GM18508 (cell line): ENCODE data around the gene SLC17A9.

Source experiments
- ATAC-seq: cut with Tn5 transposase; IDR thresholded peaks from one replicate; pipeline ENCODE4 v1.9.1; 2021; ENCODE audit warnings: moderate number of reproducible peaks; ENCODE audit not compliant: insufficient read depth, unreplicated experiment

Gene SLC17A9, protein sequence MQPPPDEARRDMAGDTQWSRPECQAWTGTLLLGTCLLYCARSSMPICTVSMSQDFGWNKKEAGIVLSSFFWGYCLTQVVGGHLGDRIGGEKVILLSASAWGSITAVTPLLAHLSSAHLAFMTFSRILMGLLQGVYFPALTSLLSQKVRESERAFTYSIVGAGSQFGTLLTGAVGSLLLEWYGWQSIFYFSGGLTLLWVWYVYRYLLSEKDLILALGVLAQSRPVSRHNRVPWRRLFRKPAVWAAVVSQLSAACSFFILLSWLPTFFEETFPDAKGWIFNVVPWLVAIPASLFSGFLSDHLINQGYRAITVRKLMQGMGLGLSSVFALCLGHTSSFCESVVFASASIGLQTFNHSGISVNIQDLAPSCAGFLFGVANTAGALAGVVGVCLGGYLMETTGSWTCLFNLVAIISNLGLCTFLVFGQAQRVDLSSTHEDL

GRCh38 chr20:62952373-62952967 is at the start of gene SLC17A9:
SLC17A9 (plus strand) TSS chr20:62952709; CDS start chr20:62952831, 122 bp downstream.
- ATAC-seq = no peak

- ATAC-seq = no peak
Observed at GRCh38 chr20:62902926-62903615, 49.4 kb upstream of the SLC17A9 start.

DNA sequence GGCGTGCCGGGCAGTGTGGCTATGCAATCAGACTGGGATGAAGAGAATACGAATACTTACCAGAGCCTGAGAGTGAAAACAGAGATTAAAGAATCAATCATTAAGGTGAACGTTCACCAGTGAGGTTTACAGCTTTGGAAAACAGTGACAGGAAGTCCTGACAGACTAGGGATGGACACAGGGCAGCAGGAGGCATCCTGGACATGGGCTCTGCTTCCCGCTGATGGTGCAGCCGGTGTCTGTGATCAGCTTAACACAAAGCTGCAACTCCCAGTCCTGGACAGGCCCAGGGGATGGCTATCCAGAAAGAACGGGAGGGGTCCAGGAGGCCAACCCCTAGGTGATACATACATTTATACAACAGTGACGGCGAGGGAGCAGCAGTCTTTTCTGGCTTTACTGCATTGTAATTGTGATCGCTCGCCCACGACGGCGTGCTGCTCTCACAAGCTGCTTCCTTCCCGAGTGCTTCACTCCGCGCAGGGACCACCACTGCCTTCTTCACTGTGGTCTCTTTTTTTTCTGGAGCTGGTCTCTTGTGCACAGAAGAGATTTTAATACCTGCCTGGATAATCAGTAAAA is 46.9 kb upstream of the SLC17A9 start:
- ATAC-seq = no peak

DNA sequence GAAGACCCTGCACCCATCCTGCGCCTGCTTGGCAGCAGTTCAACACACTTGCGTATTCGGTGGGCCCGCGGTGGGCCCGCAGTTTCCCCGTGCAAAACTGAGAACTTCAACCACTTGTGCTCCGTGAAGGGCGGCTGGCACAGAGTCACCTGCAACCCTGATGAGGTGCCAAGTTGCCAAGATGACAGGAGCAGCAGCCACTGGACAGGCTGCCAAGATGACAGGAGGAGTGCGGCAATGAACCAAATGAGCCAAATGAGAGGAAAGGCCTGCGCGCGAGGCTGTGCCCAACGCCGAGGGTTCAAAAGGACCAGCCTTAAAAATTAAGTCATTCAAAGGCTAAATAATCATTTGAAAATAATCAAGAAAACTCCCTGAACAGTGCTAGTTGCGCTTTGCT is 46.3 kb upstream of the SLC17A9 start:
- ATAC-seq = no peak

GRCh38 chr20:62906647-62907375 is 45.7 kb upstream of the SLC17A9 start:
- no peak for ATAC-seq

DNA sequence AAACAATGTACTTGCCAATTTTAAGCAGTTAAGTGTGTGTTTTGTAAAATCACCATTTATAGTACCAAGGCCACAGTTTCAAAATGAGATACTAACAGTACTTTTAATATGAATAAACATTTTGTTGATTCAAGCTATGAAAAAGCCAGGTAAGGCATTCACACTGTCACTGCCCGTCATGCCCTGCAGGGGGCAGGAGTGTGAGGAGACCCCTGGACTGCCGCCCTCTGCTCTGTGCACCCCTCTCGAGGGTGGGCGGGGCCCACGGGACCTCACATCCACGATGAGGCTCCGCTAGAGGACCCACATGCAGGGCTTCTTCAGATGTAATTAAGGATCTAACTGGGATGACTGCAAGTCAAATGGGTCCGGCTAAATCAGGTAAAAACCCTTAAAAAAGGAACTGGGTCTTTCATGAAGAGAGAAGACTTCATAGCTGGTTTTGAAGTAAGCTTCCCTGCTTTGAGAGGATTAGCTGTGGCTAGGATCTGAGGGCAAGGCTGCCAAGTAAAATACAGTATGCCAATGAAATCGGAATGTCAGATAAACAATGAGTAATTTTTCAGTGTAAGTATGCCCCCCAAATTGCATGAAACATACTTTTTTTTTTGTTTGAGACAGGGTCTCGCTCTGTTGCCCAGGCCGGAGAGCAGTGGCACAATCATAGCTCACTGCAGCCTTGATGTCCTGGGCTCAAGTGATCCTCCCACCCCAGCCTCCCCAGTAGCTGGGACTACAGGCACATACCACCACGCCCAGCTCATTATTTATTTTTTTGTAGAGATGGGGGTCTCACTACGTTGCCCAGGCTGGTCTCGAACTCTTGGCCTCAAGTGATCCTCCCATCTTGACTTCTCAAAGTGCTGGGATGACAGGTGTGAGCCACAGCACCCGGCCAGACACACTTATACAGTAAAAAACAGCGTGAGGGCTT is 44.9 kb upstream of the SLC17A9 start:
- no peak for ATAC-seq

- ATAC-seq = no peak
Observed at GRCh38 chr20:62908971-62909791, 43.3 kb upstream of the SLC17A9 start.

GRCh38 chr20:62910217-62910766 is 42.2 kb upstream of the SLC17A9 start:
- ATAC-seq = no peak

DNA sequence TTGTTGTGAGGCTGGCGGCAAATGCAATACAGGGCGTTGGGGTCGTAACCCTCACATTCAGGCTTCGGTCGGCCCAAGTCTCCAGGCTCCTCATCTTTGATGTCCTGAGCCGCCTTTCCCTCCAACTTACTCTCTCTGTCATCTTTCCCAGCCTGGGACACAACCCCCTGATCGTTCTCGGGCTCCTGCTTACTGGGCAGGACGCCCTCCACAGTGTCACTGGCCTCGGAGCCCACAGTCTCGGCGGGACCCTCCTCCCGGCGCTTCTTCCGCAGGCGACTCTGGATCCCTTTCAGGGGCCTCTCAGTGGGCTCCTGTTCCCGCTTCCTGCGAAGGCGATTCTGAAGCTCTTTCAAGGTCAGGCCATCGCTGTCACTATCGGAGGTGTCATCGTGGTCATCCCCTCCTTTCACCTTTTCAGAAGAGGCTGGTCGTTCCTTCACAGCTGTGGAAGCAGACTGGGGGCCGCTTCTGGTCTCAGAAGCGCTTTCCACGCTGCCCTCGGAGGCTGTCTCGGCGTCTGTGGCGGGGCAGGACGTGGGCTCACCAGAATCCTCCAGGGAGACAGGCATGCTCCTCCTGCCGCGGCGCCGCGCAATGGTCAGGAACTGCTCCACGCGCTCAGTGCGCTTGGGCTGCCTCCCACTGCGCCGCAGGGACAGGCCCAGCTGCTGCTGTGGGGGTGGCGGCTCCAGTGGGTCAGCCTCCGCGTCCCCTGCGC is 41.6 kb upstream of the SLC17A9 start:
- no peak for ATAC-seq

- no peak for ATAC-seq
Observed at GRCh38 chr20:62911701-62912280, 40.7 kb upstream of the SLC17A9 start.

DNA sequence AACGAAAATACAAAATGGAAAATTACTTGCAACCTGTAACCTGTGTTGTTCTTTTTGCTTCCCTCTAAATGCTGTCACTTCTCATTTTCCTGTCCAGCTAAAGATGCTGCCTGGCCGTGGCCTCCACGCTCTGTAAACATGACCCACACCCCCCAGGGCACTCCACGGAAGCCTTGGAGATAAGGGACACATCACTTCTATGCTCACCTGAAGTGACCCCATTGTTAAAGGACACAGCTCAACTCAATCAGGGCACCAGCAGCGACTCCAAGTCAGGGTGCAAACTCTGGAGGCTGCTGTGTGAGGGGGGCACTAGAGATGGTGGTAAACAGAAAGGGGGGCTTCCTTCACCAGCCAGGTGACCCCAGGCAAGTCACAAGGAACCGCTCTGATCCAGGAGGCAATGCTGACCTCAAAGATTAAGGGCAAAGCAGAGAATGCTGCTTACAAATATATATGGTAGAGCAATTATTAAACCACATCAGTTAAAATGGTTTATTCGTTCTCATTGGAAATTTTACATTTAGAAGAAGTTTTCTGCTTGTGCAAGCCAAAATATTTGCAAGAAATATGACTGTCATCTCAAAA is 39.4 kb upstream of the SLC17A9 start:
- no peak for ATAC-seq

- no peak for ATAC-seq
Observed at GRCh38 chr20:62914436-62914835, 38.1 kb upstream of the SLC17A9 start.

DNA sequence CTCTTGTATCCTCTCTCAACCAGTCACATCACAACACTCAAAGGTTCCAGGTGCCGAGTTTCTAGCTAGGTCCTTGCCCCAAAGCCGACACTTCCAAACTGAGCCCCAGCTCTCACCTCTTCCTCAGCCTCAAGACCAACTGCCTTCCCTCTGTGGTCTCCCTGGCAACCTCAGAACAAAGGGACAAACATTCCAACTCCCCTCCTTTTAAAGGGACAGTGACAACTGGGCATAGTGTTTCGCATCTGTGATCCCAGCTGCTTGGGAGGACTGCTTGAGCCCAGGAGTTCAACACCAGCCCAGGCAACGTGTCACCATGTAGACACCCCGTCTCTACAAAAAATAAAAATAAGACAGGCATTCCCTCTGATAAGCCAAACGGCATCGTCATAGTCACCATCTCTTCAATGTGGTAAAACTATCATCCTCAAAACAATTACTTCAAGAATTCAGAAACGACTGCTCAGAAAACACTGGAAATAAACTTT is 37.5 kb upstream of the SLC17A9 start:
- ATAC-seq = no peak

- ATAC-seq = no peak
Observed at GRCh38 chr20:62916703-62917476, 35.6 kb upstream of the SLC17A9 start.

DNA sequence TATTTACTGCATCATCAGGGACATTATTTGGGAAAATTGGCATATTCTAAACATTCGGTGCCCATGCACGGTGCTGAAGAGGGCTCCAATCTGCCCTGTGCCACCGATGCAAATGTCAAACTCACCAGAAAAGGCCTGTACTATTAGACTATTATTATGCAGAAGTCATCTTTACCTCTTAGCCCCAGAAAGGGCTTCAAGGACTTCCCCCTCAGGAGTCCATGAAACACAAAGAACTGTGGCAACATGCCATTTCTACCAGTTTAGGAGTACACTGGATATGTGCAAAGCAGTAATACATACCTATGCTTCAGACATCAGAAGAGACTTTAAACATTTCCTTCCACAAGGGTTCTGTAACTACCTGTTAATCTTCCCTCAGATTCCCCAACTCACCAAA is 34.8 kb upstream of the SLC17A9 start:
- no peak for ATAC-seq

- no peak for ATAC-seq
Observed at GRCh38 chr20:62918147-62918546, 34.4 kb upstream of the SLC17A9 start.
